K562 (cell line): ENCODE measurements around the gene TSGA10IP. TPM values are rescaled to one million over a fixed set of nuclear protein-coding genes. Genes with fewer than 3 reads are reported as not detected.

Experiments used
- ADNP ChIP-seq: fragments of 200-800 bp; sonication (Bioruptor generic); IDR thresholded peaks from 2 replicates; pipeline ENCODE4 v1.6.1; 2016; ENCODE audit warnings: missing genetic modification characterization, missing compliant biosample characterization
- ARID1B ChIP-seq: fragments of 450-650 bp; IDR thresholded peaks from 2 replicates; pipeline ENCODE4 v1.6.1; 2016; ENCODE audit warnings: antibody characterized with exemption, mild to moderate bottlenecking, inconsistent platforms
- ETV5 ChIP-seq: sonication (generic); formaldehyde crosslinking; IDR thresholded peaks from 2 replicates; pipeline ENCODE4 v1.4.0; 2020; ENCODE audit warnings: low read depth, mild to moderate bottlenecking, missing genetic modification reagents
- GATAD2B ChIP-seq: fragments of 450-650 bp; IDR thresholded peaks from 2 replicates; pipeline ENCODE4 v1.6.1; 2017; ENCODE audit warnings: mild to moderate bottlenecking, borderline replicate concordance
- HNRNPL ChIP-seq: fragments of 200-400 bp; formaldehyde crosslinking; IDR thresholded peaks from 2 replicates; pipeline ENCODE4 v1.6.1; 2017; ENCODE audit warnings: low read depth, mild to moderate bottlenecking, low read length
- MAZ ChIP-seq, 2 experiments: fragments of 450-650 bp in 1 of 2; sonication (generic) in 1 of 2; formaldehyde crosslinking; IDR thresholded peaks in 1 of 2; conservative IDR thresholded peaks in 1 of 2; 2 replicates each; pipeline versions ENCODE4 v1.4.0 to v1.5.0; 2020; ENCODE audit warnings: mild to moderate bottlenecking in 1 of 2, missing genetic modification reagents in 1 of 2
- NFIC ChIP-seq: fragments of 450-650 bp; IDR thresholded peaks from 2 replicates; pipeline ENCODE4 v1.6.1; 2017; ENCODE audit warnings: mild to moderate bottlenecking, inconsistent platforms
- RB1 ChIP-seq: fragments of 450-650 bp; IDR thresholded peaks from 2 replicates; pipeline ENCODE4 v1.6.1; 2017; ENCODE audit warnings: low read depth, mild to moderate bottlenecking
- RCOR1 ChIP-seq, 2 experiments: IDR thresholded peaks; 2 replicates each; pipeline ENCODE4 v1.6.1; 2012; ENCODE audit warnings: low read depth in 2 of 2, low read length in 2 of 2, borderline replicate concordance in 1 of 2, improper control_type of control experiment in 1 of 2
- STAT6 ChIP-seq: sonication (generic); formaldehyde crosslinking; IDR thresholded peaks from 2 replicates; pipeline ENCODE4 v1.8.1; 2023; ENCODE audit warnings: mild to moderate bottlenecking, missing genetic modification reagents
- ZNF232 ChIP-seq: sonication (generic); formaldehyde crosslinking; IDR thresholded peaks from 2 replicates; pipeline ENCODE4 v1.8.0; 2022; ENCODE audit warnings: mild to moderate bottlenecking, missing genetic modification reagents
- ZNF589 ChIP-seq: fragments of 200-800 bp; sonication (Bioruptor generic); IDR thresholded peaks from 2 replicates; pipeline ENCODE4 v1.6.1; 2016; ENCODE audit warnings: low read depth, missing genetic modification characterization, missing compliant biosample characterization
- polyA plus RNA-seq, 8 experiments: library from polyadenylated mRNA; depleted of rRNA in 4 of 8; stranded (reverse) in 5 of 8; unstranded in 3 of 8; fragments of >200 nt; fragmentation: Nextera tagmentation in 2 of 8; fragmentation: Illumina TruSeq in 1 of 8; extraction: Ambion mirVana in 2 of 8; extraction: Trizol in 1 of 8; gene quantifications; 2 replicates each; pipeline versions ENCODE4 v1.2.1 to v1.2.3, GENCODE V29; 2011 to 2014; ENCODE audit warnings: inconsistent platforms in 1 of 8, missing spikeins in 1 of 8
- total RNA-seq, 7 experiments: library from RNA; depleted of rRNA in 6 of 7; stranded (reverse); fragments of >200 nt in 6 of 7; fragmentation: Illumina TruSeq in 2 of 7; extraction: Trizol in 2 of 7; gene quantifications; 2 replicates each; pipeline versions ENCODE4 v1.2.1 to v1.2.3, GENCODE V29; 2011 to 2021; ENCODE audit warnings: low replicate concordance in 1 of 7
- TF ChIP-seq, protein P1 (sequence below): fragments of 450-650 bp; IDR thresholded peaks from 2 replicates; pipeline ENCODE4 v1.6.1; 2016
- TF ChIP-seq, protein P2 (sequence below), 2 experiments: fragments of 450-650 bp; formaldehyde crosslinking in 1 of 2; IDR thresholded peaks; 2 replicates each; pipeline versions ENCODE4 v1.4.0 to v1.6.1; 2014 to 2020; ENCODE audit warnings: mild to moderate bottlenecking in 2 of 2, borderline replicate concordance in 1 of 2, low read depth in 1 of 2

TSGA10IP gene
- total and polyA plus RNA-seq, 9 of the 15 experiments (the other 6 are each of a cell fraction or from before 2014, with no cell fraction given): not detected

DNA sequence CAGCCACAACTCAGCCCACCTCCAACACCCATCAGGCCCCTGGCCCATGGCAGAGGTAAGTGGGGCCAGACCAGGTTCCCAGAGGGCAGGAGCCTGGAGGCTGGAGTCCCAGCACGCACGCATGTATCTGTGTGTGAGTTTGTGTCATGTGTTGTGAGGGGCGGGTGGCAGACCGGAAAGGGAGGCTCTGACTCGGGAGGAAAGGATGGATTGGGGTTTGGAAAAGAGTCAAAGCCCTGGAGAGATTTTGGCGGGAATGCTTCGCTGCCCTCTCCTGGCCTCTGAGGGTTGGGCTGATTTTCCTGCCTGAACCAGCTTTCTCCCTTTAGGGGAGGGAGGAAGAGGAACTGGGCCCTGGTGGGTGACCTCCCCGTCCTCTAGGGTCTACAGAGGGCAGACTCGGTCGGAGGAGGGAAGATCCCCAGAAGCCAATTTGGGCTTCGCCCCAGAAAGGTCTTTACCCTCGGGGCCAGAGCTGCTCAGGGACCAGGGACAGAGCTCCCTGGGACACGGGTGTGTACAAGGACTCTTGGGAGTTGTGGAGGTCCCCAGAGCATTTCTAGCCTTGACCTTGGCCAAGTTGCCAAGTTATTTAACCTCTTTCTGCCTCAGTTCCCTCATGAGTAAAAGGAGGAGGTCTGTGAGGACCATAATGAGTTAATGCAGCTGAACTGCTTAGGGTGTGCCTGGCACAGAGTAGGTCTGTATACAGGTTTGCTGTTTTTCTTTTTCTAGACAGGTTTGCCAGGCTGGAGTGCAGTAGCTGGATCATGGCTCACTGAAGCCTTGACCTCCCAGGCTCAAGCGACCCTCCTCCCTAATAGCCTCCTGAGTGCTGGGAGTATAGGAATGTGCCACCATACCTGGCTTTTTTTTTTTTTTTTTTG, 33.4 kb upstream of the TSGA10IP start (continued):
- TF ChIP-seq, protein P1, sequence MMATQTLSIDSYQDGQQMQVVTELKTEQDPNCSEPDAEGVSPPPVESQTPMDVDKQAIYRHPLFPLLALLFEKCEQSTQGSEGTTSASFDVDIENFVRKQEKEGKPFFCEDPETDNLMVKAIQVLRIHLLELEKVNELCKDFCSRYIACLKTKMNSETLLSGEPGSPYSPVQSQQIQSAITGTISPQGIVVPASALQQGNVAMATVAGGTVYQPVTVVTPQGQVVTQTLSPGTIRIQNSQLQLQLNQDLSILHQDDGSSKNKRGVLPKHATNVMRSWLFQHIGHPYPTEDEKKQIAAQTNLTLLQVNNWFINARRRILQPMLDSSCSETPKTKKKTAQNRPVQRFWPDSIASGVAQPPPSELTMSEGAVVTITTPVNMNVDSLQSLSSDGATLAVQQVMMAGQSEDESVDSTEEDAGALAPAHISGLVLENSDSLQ: 0 out of 2 replicates have a peak, but pooled peaks have one; percentile 9
- TF ChIP-seq RCOR1 (IDR thresholded peaks at IDR 0.05; ENCODE audit: borderline replicate concordance in 1 of 2, low read depth in 2 of 2, low read length in 2 of 2) (peak in 1 of 2 experiments; percentile 58; a peak in 1 of 4 replicates), STAT6 (CRISPR knock-in tag) (no peak), ZNF589 (CRISPR knock-in tag) (0 out of 2 replicates have a peak, but pooled peaks have one; percentile 41), RB1 (peak; percentile 95), ETV5 (CRISPR knock-in tag) (peak; percentile 53; the same call in 1 of the 2 replicates), ZNF232 (no peak), GATAD2B (0 out of 2 replicates have a peak, but pooled peaks have one; percentile 24), ADNP (tag) (no peak), ARID1B (peak; percentile 9; the same call in 1 of the 2 replicates), HNRNPL (no peak), MAZ (CRISPR knock-in tag; conservative IDR thresholded peaks at IDR 0.05 in 1 of 2, IDR thresholded peaks at IDR 0.05 in 1 of 2) (peak in 1 of 2 experiments; percentile 61; a peak in 2 of 4 replicates), NFIC (0 out of 2 replicates have a peak, but pooled peaks have one; percentile 34)
- TF ChIP-seq, protein P2, sequence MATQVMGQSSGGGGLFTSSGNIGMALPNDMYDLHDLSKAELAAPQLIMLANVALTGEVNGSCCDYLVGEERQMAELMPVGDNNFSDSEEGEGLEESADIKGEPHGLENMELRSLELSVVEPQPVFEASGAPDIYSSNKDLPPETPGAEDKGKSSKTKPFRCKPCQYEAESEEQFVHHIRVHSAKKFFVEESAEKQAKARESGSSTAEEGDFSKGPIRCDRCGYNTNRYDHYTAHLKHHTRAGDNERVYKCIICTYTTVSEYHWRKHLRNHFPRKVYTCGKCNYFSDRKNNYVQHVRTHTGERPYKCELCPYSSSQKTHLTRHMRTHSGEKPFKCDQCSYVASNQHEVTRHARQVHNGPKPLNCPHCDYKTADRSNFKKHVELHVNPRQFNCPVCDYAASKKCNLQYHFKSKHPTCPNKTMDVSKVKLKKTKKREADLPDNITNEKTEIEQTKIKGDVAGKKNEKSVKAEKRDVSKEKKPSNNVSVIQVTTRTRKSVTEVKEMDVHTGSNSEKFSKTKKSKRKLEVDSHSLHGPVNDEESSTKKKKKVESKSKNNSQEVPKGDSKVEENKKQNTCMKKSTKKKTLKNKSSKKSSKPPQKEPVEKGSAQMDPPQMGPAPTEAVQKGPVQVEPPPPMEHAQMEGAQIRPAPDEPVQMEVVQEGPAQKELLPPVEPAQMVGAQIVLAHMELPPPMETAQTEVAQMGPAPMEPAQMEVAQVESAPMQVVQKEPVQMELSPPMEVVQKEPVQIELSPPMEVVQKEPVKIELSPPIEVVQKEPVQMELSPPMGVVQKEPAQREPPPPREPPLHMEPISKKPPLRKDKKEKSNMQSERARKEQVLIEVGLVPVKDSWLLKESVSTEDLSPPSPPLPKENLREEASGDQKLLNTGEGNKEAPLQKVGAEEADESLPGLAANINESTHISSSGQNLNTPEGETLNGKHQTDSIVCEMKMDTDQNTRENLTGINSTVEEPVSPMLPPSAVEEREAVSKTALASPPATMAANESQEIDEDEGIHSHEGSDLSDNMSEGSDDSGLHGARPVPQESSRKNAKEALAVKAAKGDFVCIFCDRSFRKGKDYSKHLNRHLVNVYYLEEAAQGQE (IDR thresholded peaks at IDR 0.05; ENCODE audit: borderline replicate concordance): peak; percentile 87
- TF ChIP-seq, protein P2 (CRISPR knock-in tag; IDR thresholded peaks at IDR 0.05; ENCODE audit: low read depth): no peak
